Inflammatory macrophage treated with lipopolysaccharide for 4 hours (primary cell): ENCODE data around the gene TLE2.
A peak's percentile ranks its signal among the peaks of the same experiment; 100 is the strongest.
"Not testable (repeated sequence)": the region's sequence is repeated elsewhere in the genome, so short reads cannot be mapped to it uniquely, and the experiment has no call there.

Source experiments
- DNase-seq: peaks from one replicate; pipeline ENCODE4 v3.0.0-alpha.2; 2020

Gene TLE2

DNA sequence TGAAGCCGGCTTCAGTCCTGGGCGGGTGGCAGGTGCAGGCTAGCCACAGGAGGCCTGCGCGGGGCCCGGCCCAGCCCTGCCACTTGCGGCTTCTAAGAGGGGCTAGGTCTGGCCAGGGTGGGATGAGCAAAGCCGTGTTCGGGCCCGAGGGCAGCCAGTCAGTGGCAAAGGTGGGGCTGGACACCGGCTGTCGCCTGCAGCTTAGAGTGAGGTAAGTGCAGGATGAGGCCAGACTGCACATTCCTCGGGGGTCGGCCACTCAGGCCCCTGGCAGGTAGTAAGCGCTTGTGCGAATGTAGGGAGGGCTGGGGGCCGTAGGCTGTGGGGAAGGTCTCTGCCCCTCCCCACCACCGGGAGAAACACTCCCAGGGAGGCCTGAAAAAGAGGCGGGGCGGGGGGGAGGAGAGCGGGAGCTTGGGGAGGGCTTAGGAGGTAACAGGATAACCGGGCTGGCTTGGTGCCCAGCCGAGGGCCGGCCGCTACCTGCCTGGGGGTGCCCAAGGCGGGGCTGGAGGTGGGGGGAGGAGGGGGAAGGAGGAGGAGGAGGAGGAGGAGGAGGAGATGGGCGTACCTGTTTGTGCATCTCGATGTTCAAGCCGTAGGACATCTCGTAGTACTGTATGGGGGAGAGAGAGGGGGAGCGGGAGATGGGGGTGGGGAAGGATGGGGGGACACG, 26.8 kb upstream of the TLE2 start:
- DNase-seq, result no peak

DNA sequence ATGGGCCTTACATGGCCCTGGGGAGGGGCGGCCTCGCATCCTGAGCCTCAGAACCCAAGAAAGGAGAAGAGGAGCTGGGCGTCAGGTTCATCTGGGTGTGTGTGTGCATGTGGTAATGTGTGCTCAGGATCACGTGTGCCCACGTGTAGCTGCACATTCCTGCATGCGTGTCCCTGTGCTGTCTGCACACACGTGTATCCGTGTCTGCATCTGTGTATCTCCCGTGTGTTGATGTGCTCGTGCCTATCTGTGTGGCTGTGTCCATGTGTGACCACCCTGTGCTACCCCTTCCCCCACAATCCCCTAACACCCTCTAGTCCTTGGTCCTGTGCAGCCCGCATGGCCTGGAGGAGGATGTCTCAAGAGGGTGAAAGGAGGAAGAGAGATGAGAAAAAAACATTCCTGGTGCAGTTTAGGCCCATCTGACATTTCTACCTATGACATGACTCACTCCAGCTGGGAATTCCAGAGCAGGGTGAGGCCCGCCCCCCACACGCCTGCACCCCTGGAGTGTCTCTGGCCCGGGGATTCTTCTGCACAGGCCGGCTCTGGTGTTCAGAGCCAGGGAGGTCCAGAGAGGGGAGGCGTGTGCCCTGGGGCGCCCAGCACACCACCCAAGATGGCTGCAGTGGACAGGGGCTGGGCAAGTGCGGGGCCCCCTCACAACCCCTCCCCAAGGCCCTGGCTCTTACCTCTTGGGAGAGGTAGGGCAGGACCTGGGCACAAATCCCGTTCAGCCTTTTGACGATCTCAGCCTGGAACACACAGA, 26.1 kb upstream of the TLE2 start:
- no peak for DNase-seq

DNA sequence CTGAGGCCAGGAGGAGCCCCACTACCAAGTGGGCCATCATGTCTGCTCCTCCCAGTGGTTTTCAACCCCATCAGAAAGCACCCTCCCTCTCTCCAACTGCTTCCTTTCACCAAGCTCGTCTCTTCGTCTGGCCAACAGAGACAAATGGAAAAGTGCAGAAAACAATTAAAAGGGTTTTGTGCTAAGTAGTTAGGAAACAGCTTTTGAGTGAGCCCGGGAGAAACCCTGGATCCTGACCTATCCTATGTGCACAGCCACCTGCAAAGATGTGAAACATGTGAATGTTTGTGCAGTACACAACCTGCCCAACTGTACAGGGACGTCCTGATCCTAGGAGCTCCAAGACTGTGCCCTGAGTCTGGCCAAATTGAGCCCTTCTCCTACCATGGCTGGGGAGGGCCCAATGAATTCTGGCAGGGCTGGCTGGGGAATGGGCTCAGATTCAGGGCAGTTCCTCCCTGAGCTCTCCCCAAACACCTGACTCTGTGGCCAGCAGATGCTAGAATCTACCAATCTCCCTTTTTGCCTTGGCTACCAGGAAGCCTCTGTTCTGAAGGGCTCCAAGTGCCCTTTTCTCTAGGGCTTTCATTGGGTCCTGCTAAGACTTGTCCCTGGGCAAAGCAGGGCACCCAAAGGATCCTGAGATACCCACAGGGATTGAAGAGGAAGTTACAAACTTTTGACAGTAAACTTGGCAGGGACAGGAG, 25.3 kb upstream of the TLE2 start:
- no peak for DNase-seq

DNA sequence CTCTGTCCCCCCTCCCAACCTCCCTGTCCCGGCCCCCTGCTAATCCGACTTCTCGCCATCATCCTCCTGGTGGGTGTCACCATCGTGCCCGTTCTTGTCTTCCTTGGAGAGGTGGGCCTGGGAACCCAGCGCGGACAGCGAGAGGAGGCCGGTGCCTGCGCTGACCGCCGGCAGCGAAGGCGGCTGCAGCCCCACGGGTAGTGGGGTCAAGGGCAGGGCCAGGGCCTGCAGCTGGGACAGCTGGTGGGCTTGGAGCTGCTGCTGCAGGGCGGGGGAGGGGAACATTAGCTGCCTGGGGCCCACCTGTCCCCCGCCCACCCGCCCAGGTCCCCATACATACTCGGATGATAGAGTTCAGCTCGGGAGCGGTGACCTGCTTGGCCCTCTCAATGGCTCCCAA, 24.7 kb upstream of the TLE2 start:
- no peak for DNase-seq

DNA sequence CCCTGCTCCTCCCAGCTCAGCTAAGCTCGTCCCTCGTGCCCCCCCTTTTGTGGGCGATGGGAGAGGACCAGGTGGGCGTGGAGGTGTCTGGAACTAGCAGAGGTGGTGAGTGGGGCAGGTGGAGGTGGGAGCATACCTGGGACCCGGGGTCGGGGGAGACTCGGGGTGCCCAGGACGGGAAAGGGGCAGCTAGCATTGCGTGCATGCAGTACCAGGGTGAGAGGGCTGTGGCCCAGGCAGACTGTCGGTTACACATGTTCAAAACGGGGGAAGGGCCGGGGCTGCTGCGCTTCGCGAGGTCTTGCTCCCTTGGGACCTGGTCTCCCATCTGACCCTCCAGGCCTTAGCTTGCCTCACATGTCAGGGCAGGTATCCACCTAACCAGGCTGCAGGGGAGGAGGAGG, 24.1 kb upstream of the TLE2 start:
- DNase-seq, result no peak

DNA sequence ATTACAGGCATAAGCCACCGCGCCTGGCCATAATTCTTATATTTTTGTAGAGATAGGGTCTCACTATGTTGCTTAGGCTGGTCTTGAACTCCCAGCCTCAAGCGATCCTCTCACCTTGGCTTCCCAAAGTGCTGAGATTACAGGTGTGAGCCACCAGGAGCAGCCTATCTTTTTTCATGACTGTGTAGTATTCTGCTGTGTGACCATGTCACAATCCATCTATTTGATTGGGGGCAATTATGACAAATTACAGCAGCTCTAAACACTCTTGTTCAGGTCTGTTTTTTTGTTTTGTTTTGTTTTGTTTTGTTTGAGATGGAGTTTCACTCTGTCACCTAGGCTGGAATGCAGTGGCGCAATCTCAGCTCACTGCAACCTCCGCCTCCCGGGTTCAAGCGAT, 20.9 kb upstream of the TLE2 start:
- not testable (repeated sequence) for DNase-seq

DNA sequence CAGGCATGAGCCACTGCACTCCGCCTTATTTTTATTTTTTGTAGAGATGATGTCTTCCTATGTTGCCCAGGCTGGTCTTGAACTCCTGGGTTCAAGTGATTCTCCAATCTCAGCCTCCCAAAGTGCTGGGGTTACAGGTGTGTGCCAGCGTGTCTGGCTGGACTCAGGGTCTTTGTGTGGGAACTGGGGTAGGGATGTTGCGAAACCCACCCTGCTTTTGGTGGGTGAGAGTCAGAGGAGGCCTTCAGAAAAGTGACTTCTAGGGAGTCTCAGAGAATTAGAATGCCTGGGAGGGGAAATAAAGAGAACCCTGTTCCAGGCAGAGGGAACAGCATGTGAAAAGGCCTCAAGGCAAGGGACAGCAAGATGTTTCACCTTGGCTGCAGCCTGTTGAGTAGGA, 20.0 kb upstream of the TLE2 start:
- no peak for DNase-seq

DNA sequence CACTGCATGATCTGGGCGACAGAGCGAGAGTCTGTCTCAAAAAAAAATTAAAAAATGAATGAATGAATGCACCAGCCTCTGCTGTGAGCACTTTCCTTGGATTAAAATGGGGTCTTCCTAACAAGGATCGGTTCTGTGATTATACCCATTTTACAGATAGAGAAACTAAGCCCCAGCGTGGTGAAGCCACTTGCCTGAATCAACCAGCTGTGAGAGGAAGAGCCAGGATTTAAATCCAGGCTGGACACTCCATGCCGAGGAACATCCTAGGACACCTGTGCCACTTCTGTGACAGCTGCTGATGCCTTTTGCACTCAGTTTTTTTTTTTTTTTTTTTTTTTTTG, 19.1 kb upstream of the TLE2 start:
- DNase-seq, result no peak

DNA sequence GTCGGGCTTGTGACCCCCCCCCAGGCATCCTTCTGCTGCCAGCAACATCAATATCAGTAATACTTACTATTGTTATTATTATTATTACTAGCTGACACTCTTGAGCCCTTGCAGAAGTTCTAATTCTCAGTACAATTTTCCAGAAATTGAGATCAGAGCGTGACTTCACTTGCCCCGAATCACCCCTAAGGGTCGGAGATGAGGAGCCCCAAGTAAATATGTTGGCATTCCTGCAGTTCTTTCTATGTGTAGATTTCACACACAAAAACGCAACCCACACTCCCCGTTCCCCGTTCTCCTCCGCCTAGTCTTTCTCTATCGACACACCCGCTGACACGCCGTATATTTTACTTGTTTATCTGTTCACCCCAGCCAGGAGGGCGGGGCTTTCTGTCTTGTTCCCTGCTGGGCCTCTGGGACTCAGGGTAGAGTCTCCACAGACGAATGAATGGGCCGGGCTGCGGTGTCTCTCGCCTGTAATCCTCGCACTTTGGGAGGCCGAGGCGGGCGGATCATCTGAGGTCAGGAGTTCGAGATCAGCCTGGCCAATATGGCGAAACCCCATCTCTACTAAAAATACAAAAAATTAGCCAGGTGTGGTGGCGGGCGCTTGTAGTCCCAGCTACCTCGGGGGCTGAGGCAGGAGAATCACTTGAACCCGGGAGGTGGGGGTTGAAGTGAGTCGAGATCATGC, 18.6 kb upstream of the TLE2 start:
- peak; percentile 62 for DNase-seq

DNA sequence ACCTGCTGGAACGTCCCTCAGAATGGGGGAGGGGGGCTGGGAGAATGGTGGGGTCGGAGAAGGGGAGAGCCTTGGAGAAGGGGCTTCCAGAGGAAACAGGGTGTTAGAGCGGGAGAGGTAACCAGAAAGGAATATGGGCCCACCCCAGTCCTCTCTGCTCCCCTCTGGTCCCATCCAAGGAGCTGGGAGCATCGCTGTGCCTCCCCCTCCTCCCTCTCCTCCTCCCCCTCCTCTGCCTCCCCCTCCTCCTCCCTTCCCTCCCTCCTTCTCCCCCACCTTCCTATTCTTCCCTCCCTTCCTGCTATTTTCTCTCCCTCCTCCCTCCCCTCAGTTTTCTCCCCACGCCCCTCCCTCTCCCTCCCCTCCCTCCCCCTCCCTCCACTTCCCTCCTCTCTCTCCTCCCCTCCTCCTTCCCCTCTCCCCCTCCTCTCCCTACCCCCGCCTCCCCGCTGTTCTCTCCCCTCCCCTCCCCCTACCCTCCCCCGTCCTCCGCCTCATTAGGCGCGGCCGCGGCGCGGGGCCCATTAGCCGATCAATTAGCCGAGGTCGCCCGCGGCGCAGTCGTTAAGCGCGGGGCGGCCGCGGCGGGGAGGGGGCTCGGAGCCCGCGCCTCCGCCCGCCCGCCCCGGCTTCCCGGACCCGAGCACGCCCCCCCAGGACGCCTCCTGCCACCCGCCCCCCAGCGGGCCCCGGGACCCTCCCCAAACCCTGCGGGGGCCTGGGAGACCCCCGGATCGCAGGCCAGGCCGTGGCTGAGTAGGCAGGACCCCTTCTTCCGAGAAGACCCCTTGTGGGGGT, 17.8 kb upstream of the TLE2 start:
- no peak for DNase-seq

DNA sequence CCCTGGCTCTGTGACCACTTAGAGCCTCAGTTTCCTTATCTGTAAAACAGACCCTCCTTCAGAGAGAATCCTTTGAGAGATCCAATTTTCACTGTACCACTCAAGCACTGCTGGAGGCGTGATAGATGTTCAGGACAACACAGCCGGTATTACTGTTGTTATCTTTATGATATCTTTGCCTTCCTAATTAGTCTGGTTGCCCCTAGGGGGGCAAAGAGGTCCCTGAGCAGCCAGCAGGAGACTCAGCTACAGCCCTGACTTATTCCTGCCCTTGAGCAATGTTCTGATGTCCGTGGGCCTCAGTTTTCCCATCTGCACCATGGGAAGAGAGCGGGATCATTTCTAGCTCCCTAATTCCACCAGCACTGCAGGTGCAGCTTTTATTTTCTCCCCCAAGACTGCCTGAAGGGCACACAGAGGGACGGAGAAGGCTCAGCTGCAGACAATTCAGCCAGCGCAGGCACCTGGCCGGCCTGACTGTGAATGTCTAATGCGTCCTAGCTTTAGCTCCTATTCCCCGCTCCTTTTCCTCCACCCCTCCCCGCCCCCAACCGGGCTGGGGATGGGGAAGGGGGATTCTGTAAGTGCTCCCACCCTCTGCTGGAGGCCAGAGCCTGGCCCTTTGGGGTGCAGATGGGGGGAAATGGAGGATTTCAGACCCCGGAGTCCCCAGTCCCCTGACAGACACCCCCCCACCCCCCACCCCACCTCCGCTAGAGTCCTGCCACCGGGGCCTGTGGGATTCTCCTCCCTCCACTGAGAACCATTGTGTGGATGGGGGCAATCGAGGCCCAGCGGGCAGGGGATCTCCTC, 17.0 kb upstream of the TLE2 start:
- DNase-seq, result no peak

DNA sequence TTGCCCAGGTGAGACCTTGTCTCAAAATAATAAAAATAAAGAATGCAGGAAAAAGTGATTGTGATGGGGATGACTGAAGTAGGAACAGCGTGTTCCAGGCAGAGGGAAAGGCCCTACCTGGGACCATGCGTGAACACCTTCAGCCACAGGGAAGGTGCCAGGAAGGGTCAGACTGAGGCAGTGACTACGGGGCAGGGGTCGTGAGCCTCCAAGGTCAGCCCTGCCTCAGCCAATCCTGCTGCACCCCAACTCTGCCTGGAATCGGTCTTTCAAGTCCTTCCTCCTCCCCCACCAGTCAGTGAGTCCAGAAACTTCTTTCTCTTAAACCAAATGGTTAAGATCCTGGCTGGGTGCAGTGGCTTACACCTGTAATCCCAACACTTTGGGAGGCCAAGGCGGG, 16.1 kb upstream of the TLE2 start:
- DNase-seq, result no peak

DNA sequence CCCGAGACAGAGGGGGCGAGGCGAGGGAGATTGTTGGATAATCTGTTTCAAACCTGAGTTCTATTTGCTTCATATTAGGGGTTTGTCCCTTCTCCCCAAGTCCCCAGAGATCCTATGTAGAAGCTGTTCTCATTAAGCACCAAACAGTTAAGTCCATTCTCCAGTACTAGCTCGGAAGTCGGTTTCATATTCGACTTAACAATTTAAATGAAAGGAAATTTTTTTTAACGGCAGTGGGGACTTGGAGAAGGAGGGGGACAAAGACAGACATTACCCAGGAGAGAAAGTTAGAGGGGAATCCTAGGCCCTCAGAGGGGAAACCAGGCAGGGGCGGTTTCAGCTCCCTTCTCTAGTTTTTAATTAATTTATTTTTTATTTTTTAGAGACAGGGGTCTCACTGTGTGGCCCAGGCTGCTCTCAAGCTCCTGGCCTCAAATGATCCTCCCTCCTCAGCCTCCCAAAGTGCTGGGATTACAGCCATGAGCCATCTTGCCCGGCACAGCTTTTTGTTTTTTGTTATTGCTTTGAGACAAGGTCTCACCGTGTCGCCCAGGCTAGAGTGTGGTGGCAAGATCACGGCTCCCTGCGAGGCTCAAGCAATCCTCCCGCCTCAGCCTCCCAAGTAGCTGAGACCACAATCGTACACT, 13.7 kb upstream of the TLE2 start:
- no peak for DNase-seq

DNA sequence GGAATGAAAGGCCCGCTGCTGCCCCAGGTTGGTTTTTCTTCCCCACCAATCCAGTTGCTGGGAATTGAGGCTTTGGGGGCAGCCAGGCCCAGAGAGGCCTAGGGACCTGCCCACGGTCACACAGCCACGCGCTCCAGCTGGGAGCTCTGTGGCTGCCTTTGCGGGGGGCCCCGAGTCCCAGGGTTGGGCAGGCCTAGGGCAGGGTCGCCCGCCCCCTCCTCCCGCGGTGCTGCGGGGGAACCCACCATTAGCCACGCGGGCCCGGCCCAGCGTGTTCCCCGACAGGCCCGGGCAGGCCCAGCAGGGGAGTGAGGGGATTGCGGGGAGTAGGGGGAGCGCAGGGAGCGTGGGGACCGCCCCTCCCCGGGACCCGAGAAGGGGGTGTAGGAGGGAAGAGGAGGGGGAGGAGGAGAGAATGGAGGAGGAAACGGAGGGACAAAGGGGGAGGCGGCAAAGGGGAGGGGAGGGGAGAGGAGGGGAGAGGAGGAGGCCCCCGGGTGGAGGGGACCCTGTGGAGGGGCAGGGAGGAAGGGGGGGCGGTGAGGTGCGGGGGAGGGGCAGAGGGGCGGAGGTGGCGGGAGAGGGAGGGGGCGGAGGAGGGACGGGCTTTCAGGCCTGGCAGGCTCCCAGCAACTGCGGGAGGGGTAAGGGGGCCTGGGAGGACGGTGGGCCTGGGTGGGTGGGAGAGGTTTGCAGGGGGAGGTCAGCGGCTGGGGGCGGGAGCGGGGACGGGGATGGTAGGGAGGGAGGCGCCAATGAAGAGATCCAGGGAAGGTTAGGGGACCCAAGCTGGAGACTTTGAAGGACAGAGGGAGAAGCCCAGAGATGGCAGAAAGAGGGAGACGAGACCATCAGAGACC, 12.9 kb upstream of the TLE2 start:
- no peak for DNase-seq

DNA sequence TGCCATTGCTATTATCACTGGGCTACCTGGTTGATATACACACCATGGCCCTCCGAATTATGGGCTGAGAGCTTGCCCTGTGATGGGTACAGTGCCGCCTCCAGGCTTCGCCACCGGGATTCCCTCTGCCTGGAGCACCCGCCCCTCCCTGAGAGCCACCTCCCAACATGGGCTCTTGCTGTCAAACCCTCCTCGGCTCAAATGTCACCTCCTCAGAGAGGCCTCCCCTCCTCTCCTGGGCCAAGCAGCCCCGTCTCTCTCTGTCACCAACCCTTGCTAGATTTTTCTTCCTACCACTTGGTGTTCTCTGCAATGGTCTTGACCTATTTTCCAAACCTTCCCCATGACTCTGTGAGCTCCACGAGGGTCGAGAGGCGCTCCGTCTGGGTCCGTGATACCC, 12.2 kb upstream of the TLE2 start:
- no peak for DNase-seq

DNA sequence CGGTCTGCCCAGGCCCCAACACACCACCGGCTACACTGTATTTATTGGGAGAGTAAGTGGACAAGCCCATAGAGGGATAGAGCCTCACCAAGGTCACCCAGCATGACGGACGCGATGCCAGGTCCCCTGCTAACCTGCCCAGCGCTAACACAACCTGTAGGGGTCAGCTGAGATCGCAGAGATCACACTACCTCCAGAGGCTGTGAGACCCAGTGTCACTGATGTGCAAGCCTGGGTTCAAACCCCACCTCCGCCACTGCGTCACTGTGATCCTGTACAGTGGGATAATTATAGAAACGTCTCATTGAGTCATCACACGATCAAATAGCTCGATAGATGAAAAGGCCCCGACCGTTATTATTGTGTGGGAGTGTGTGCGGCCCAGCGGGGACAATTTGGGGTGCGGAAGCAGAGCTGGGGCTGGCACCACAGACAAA, 10.6 kb upstream of the TLE2 start:
- no peak for DNase-seq

DNA sequence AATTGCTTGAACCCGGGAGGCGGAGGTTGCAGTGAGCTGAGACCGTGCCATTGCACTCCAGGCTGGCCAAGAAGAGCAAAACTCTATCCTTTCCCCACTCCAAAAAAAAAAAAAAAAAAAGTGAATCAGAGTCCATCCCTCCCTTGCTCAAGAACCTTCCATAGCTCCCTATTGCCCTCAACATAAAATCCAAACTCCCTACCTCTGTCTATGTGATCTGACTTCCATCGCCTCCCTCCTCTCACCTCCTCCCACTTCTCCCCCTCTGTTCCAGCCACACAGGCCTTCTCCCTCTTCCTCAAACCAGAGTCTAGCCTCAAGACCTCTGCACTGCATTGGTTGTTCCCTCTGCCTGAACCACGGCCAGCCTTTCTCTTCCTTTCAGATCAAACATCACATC, 10.0 kb upstream of the TLE2 start:
- no peak for DNase-seq

DNA sequence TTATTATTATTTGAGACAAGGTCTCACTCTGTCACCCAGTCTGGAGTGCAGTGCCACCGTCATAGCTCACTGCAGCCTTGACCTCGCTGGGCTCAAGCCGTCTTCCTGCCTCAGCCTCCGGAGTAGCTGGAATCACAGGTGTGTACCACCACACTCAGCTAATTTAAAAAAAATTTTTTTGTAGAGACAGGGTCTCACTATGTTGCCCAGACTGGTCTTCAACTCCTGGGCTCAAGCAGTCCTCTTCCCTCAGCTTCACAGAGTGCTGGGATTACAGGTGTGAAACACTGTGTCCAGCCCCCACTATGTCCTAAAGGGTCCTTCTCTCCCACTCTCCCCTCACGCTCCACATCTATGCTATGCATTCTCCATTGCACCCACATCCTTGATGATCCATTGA, 9.1 kb upstream of the TLE2 start:
- DNase-seq, result no peak

DNA sequence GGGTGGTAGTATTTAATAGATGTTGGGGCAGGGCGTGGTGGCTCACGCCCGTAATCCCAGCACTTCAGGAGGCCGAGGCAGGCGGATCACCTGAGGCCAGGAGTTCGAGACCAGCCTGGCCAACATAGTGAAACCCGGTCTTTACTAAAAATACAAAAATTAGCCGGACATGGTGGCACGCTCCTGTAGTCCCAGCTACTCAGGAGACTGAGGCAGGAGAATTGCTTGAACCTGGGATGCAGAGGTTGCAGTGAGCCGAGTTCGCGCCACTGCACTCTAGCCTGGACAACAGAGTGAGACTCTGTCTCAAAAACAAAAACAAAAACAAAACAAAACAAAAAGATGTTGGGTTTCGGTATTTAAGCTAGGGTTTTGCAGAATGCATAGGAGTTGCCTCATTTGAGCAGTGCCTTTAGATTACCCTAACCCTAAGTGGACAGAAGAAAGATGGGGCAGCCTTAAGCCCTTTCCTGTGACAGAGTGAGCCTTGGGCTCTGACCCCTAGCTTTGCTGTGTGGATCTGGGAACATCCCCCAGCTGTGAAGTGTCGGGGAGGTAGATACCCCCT, 8.0 kb upstream of the TLE2 start:
- not testable (repeated sequence) for DNase-seq
